K562 (cell line): ENCODE measurements around the gene IRF8. TPM values are rescaled to one million over a fixed set of nuclear protein-coding genes. Genes with fewer than 3 reads are reported as not detected.

Experiments
- ATAC-seq: fragments of 200-7000 bp; cut with Tn5 transposase; 3 replicates; pipeline ENCODE4 v1.9.1; 2020; ENCODE audit warnings: moderate library complexity
- BruUV-seq: library from RNA; stranded (reverse); fragments of 400-500 nt; replicated peaks from 2 replicates; lab custom pipeline; 2021; lab: Mats Ljungman, UMichigan
- CTCF ChIA-PET: fragments of 300-600 bp; formaldehyde crosslinking; extraction: SDS; loops from one replicate; lab custom pipeline; 2021; ENCODE audit warnings: low intra/inter-chr PET ratio; lab: Yijun Ruan, JAX
- POLR2A ChIA-PET: fragments of 300-600, 350-650 bp; sonication (Branson Sonifier 250); formaldehyde crosslinking; extraction: SDS; loops from one replicate; lab custom pipeline; 2021; ENCODE audit warnings: antibody characterized with exemption, inconsistent platforms; lab: Yijun Ruan, JAX
- DNase-seq, 4 experiments: peaks; one replicate each; pipeline versions ENCODE4 v3.0.0 to v3.0.0-alpha.2; 2011 to 2018; ENCODE audit warnings: low spot score in 3 of 4, mixed read lengths in 3 of 4; ENCODE audit errors: extremely low read depth in 1 of 4
- FAIRE-seq: peaks from 2 replicates; lab custom pipeline; 2011; peaks lifted over from hg19 to GRCh38; lab: Jason Lieb, UNC
- H2AFZ ChIP-seq: 2 replicates; pipeline ENCODE4 v1.6.0; 2011; ENCODE audit warnings: low read depth, low read length, control low read depth, inconsistent platforms
- H3K27ac ChIP-seq: fragments of 200-600 bp; 3 replicates; pipeline ENCODE4 v1.8.0; 2011; ENCODE audit warnings: low read depth, mild to moderate bottlenecking, control low read depth, inconsistent platforms, low read length, moderate library complexity, mixed read lengths; ENCODE audit errors: extremely low read depth
- H3K27me3 ChIP-seq, 2 experiments: fragments of 300-600 bp in 1 of 2; 2 replicates in 1 of 2; 3 replicates in 1 of 2; pipeline versions ENCODE4 v1.6.0 to v1.8.0; 2011; ENCODE audit warnings: inconsistent platforms in 2 of 2, low read length in 2 of 2, mild to moderate bottlenecking in 1 of 2, mixed read lengths in 1 of 2, moderate library complexity in 1 of 2; ENCODE audit not compliant: control insufficient read depth in 2 of 2, insufficient read depth in 2 of 2
- H3K36me3 ChIP-seq: fragments of 300-600 bp; 3 replicates; pipeline ENCODE4 v1.8.0; 2011; ENCODE audit warnings: mild to moderate bottlenecking, low read length, inconsistent platforms; ENCODE audit not compliant: control insufficient read depth, insufficient read depth
- H3K4me1 ChIP-seq, 2 experiments: fragments of 200-600 bp in 1 of 2; replicated peaks in 1 of 2; 2 replicates in 1 of 2; 3 replicates in 1 of 2; pipeline versions ENCODE4 v1.5.1 to v1.8.0; 2011; ENCODE audit warnings: inconsistent platforms in 2 of 2, low read length in 2 of 2, mild to moderate bottlenecking in 1 of 2, mixed read lengths in 1 of 2, moderate library complexity in 1 of 2; ENCODE audit not compliant: control insufficient read depth in 2 of 2, insufficient read depth in 2 of 2
- H3K4me2 ChIP-seq: 2 replicates; pipeline ENCODE4 v1.6.1; 2011; ENCODE audit warnings: low read length, control low read depth, inconsistent platforms, mixed read lengths; ENCODE audit not compliant: insufficient read depth
- H3K4me3 ChIP-seq: fragments of 200-600 bp; sonication (generic), shearing (Covaris generic); 2 replicates; pipeline ENCODE4 v1.5.1; 2016; ENCODE audit warnings: control low read depth, inconsistent platforms
- H3K79me2 ChIP-seq: fragments of 200-600 bp; 3 replicates; pipeline ENCODE4 v1.8.0; 2011; ENCODE audit warnings: low read length, inconsistent platforms; ENCODE audit not compliant: control insufficient read depth, insufficient read depth
- H3K9ac ChIP-seq, 2 experiments: 2 replicates each; pipeline versions ENCODE4 v1.6.0 to v1.6.1; 2011; ENCODE audit warnings: low read depth in 2 of 2, low read length in 2 of 2, control low read depth in 1 of 2, inconsistent platforms in 1 of 2, mild to moderate bottlenecking in 1 of 2, mixed read lengths in 1 of 2; ENCODE audit not compliant: insufficient read depth in 1 of 2
- H3K9me1 ChIP-seq: one replicate; pipeline ENCODE4 v1.6.0; 2011; ENCODE audit warnings: inconsistent platforms, mild to moderate bottlenecking, low read length, moderate library complexity; ENCODE audit not compliant: control insufficient read depth, insufficient read depth
- H3K9me3 ChIP-seq: replicated peaks from 2 replicates; pipeline ENCODE4 v1.5.1; 2011; ENCODE audit warnings: low read depth, low read length, inconsistent platforms; ENCODE audit not compliant: control insufficient read depth, insufficient read depth
- H4K20me1 ChIP-seq: replicated peaks from 2 replicates; pipeline ENCODE4 v1.6.1; 2011; ENCODE audit warnings: low read length, inconsistent platforms, mixed read lengths; ENCODE audit not compliant: control insufficient read depth, insufficient read depth
- CHD1 ChIP-seq: fragments of 200-600 bp; sonication (generic); IDR thresholded peaks from one replicate; pipeline ENCODE4 v1.6.1; 2012; ENCODE audit warnings: mild to moderate bottlenecking, moderate library complexity, low read length, inconsistent platforms
- E2F5 ChIP-seq: sonication (generic); formaldehyde crosslinking; IDR thresholded peaks from 2 replicates; pipeline ENCODE4 v1.8.0; 2022; ENCODE audit warnings: mild to moderate bottlenecking, missing genetic modification reagents
- HIVEP1 ChIP-seq: fragments of 250-450 bp; sonication (Bioruptor Pico); IDR thresholded peaks from 2 replicates; pipeline ENCODE4 v1.4.0; 2020; ENCODE audit warnings: mild to moderate bottlenecking
- HMGN3 ChIP-seq: IDR thresholded peaks from 2 replicates; pipeline ENCODE4 v1.6.1; 2011; ENCODE audit warnings: borderline replicate concordance, low read depth, mild to moderate bottlenecking, mixed read lengths, low read length; ENCODE audit not compliant: insufficient read length; ENCODE audit errors: extremely low read depth
- RBM25 ChIP-seq: fragments of 200-400 bp; formaldehyde crosslinking; IDR thresholded peaks from 2 replicates; pipeline ENCODE4 v1.6.1; 2018; ENCODE audit warnings: low read length, low read depth, moderate library complexity; ENCODE audit not compliant: severe bottlenecking
- RFX5 ChIP-seq: IDR thresholded peaks from 2 replicates; pipeline ENCODE4 v1.6.1; 2011; ENCODE audit warnings: low read depth, mild to moderate bottlenecking, improper control_type of control experiment, low read length
- THAP7 ChIP-seq: fragments of 250-450 bp; sonication (Bioruptor Pico); IDR thresholded peaks from 2 replicates; pipeline ENCODE4 v1.5.0; 2021
- ZBTB49 ChIP-seq: sonication (generic); formaldehyde crosslinking; IDR thresholded peaks from 2 replicates; pipeline ENCODE4 v1.8.0; 2022; ENCODE audit warnings: missing genetic modification reagents, mild to moderate bottlenecking, borderline replicate concordance
- ZBTB8A ChIP-seq: fragments of 450-650 bp; IDR thresholded peaks from 2 replicates; pipeline ENCODE4 v1.6.1; 2018; ENCODE audit warnings: mild to moderate bottlenecking, moderate library complexity; ENCODE audit not compliant: partially characterized antibody
- ZC3H4 ChIP-seq: sonication (generic); formaldehyde crosslinking; IDR thresholded peaks from 2 replicates; pipeline ENCODE4 v1.9.0; 2021; ENCODE audit warnings: missing genetic modification reagents, borderline replicate concordance
- ZFP36 ChIP-seq: fragments of 150-350 bp; IDR thresholded peaks from 2 replicates; pipeline ENCODE4 v1.6.1; 2018; ENCODE audit warnings: low read length, low read depth; ENCODE audit not compliant: partially characterized antibody
- ZNF121 ChIP-seq: sonication (generic); formaldehyde crosslinking; conservative IDR thresholded peaks from 2 replicates; pipeline ENCODE4 v1.8.0; 2022; ENCODE audit warnings: missing genetic modification reagents
- ZNF766 ChIP-seq: fragments of 200-800 bp; sonication (Bioruptor generic); conservative IDR thresholded peaks from 2 replicates; pipeline ENCODE4 v1.6.1; 2016; ENCODE audit warnings: missing genetic modification characterization, missing compliant biosample characterization
- WGBS: fragments of 100-300 bp; shearing (Covaris generic); methylation state at CpG from one replicate; pipeline ENCODE4 v1.1.6; 2016; ENCODE audit warnings: low coverage, mixed read lengths; ENCODE audit not compliant: insufficient coverage; ENCODE audit errors: missing lambda C conversion rate; 5-methylcytosine and 5-hydroxymethylcytosine counted together
- in situ Hi-C: fragments of 300-500 bp; cut with MboI; formaldehyde crosslinking; loops from 4 replicates; pipeline ENCODE4 v1.15.0; 2018; ENCODE audit warnings: inconsistent platforms, mixed read lengths
- intact Hi-C: fragments of 100-400 bp; cut with micrococcal nuclease; formaldehyde crosslinking; loops from 2 replicates; pipeline ENCODE4 v1.14.2; 2022
- polyA plus RNA-seq, 8 experiments: library from polyadenylated mRNA; depleted of rRNA in 4 of 8; stranded (reverse) in 5 of 8; unstranded in 3 of 8; fragments of >200 nt; fragmentation: Nextera tagmentation in 2 of 8; fragmentation: Illumina TruSeq in 1 of 8; extraction: Ambion mirVana in 2 of 8; extraction: Trizol in 1 of 8; gene quantifications; 2 replicates each; pipeline versions ENCODE4 v1.2.1 to v1.2.3, GENCODE V29; 2011 to 2014; ENCODE audit warnings: inconsistent platforms in 1 of 8, missing spikeins in 1 of 8
- total RNA-seq, 7 experiments: library from RNA; depleted of rRNA in 6 of 7; stranded (reverse); fragments of >200 nt in 6 of 7; fragmentation: Illumina TruSeq in 2 of 7; extraction: Trizol in 2 of 7; gene quantifications; 2 replicates each; pipeline versions ENCODE4 v1.2.1 to v1.2.3, GENCODE V29; 2011 to 2021; ENCODE audit warnings: low replicate concordance in 1 of 7

IRF8 gene
- total and polyA plus RNA-seq, 9 of the 15 experiments (the other 6 are each of a cell fraction or from before 2014, with no cell fraction given) = 0.01 to 0.98 TPM; not detected in 7

GRCh38 chr16:85864965-85865364 lies 34.0 kb upstream of the IRF8 start:
- Histone ChIP-seq H3K9ac (no peak overlapping the region), H3K4me1 (no peaks in the 10 kb centered on the region), H3K9me3 (no peaks in the 10 kb centered on the region), H3K4me3 (no peak overlapping the region), H3K4me2 (no peak overlapping the region), H2AFZ (no peak overlapping the region), H3K27ac (no peak overlapping the region), H4K20me1 (0 out of 2 replicates have a peak, but pooled peaks cover 3% of the 10 kb centered on the region), H3K36me3 (no peaks in the 10 kb centered on the region), H3K79me2 (no peaks in the 10 kb centered on the region), H3K9me1 (no peaks in the 10 kb centered on the region), H3K27me3 (peaks cover 20 to 44% of the 10 kb centered on the region in 2 experiments; a peak in 4 of 5 replicates)
- TF ChIP-seq E2F5 (CRISPR knock-in tag) (no peak), ZNF766 (no peak), RFX5 (no peak), HMGN3 (no peak), ZBTB8A (no peak), THAP7 (CRISPR knock-in tag) (no peak), ZC3H4 (CRISPR knock-in tag) (no peak), ZNF121 (no peak), ZBTB49 (no peak), CHD1 (no peak), ZFP36 (peak; percentile 44), HIVEP1 (no peak), RBM25 (peak; percentile 84)
- POLR2A ChIA-PET = no interaction called here
- no peak for DNase-seq
- in situ Hi-C loops = no loop called here
- BruUV-seq = no TSS peak
- ATAC-seq = no peak
- intact Hi-C loops = no loop called here
- no peak for FAIRE-seq
- WGBS = 8% methylated on average over 1 of the region's 1 CpG
- CTCF ChIA-PET = no interaction called here
